ENCODE results near the gene ZNF212.

ZNF212 gene

GRCh38 chr7:149216402-149216801 lies 23.0 kb upstream of the ZNF212 start:
- no peaks in the 10 kb centered on the region for H3K9me3 ChIP-seq
- H3K4me3 ChIP-seq (ENCODE audit: low read depth in 1 of 2, low read length in 1 of 2): no peak overlapping the region
- H3K36me3 ChIP-seq: peaks cover 100% of the 10 kb centered on the region
- no peaks in the 10 kb centered on the region for H3K4me1 ChIP-seq (ENCODE audit: control insufficient read depth in 1 of 2, insufficient read depth in 1 of 2, low read depth in 1 of 2, low read length in 1 of 2)
- no peaks in the 10 kb centered on the region for H3K27me3 ChIP-seq
- no peak overlapping the region for H3K27ac ChIP-seq
- TF ChIP-seq CTCF (IDR thresholded peaks at IDR 0.05): no peak

DNA sequence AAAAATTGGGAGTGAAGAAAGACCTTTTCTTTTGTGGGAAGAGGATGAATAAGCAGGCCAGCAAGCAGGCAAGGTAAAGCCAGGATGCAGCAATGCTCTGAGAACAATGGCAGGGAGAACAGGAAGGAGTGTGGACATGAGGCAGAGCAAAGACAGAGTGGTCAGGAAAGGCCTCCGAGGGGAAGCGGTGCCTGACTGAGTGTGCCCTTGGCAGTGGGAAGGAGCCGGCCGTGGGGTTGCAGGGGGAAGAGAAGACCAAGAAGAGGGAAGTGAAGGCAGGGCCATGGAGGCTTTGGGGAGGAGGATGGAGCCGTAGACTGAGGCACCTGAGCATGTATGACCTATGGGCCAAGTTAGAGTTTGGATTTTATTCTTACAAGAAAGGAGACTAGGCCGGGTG lies 21.9 kb upstream of the ZNF212 start:
- H3K27me3 ChIP-seq: no peaks in the 10 kb centered on the region
- peaks cover 100% of the 10 kb centered on the region for H3K36me3 ChIP-seq
- no peak for TF ChIP-seq CTCF (IDR thresholded peaks at IDR 0.05)
- H3K4me1 ChIP-seq (ENCODE audit: control insufficient read depth in 1 of 2, insufficient read depth in 1 of 2, low read depth in 1 of 2, low read length in 1 of 2): no peaks in the 10 kb centered on the region
- no peaks in the 10 kb centered on the region for H3K9me3 ChIP-seq
- H3K4me3 ChIP-seq (ENCODE audit: low read depth in 1 of 2, low read length in 1 of 2): no peak overlapping the region
- no peak overlapping the region for H3K27ac ChIP-seq

DNA sequence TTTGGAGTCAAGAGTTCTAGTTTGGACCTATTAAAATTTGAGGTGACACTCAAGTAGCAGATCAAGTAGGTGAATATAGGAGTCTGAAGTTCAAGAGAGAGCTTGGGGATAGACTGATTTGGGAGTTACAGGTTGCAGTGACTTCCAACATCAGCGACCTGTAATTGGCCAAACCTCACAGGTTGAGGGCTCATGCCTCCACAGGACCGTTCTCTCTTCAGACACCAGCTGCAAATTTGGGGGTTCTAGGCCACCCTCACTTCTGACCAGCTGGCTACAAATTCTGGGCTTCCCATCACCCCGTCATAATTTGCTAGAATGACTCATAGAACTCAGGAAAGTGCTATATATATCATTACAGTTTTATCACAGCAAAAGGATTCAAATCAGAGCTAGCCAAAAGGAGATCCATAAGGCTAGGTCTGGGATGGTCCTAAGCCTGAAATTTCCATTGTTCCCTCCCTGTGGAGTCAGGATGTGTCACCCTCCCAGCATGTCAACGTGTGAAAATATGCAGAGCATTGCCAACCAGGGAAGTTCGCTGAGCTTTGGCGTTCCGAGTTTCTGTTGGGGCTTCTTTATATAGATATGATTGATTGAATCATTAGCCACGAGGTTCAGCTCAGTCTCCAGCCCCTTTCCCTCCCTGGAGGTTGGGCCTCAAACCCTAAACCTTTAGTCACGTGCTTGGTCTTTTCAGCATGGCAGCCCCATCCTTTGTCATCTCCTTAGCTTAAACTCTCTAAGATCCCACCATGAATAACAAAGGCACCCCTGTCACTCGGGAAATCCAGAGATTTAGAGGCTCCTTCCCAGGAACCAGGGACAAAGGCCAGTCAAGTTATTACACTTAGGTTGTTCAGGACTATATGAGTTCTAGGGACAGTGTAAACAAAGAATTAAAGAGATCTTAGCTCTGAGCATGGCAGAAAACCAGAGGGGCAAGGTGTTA lies 20.7 kb upstream of the ZNF212 start:
- no peak for TF ChIP-seq CTCF (IDR thresholded peaks at IDR 0.05)
- H3K27me3 ChIP-seq: no peaks in the 10 kb centered on the region
- peaks cover 100% of the 10 kb centered on the region for H3K36me3 ChIP-seq

GRCh38 chr7:149220534-149220933 lies 18.9 kb upstream of the ZNF212 start:
- Histone ChIP-seq H3K27ac (no peak overlapping the region), H3K36me3 (peaks cover 100% of the 10 kb centered on the region), H3K4me3 (ENCODE audit: low read depth in 1 of 2, low read length in 1 of 2) (no peak overlapping the region), H3K9me3 (no peaks in the 10 kb centered on the region), H3K4me1 (ENCODE audit: control insufficient read depth in 1 of 2, insufficient read depth in 1 of 2, low read depth in 1 of 2, low read length in 1 of 2) (no peaks in the 10 kb centered on the region), H3K27me3 (no peaks in the 10 kb centered on the region)
- TF ChIP-seq CTCF (IDR thresholded peaks at IDR 0.05): no peak

More for the DNA sequence above, 20.7 kb upstream of the ZNF212 start:
- H3K9me3 ChIP-seq: no peaks in the 10 kb centered on the region
- no peak overlapping the region for H3K27ac ChIP-seq
- no peak overlapping the region for H3K4me3 ChIP-seq (ENCODE audit: low read depth in 1 of 2, low read length in 1 of 2)
- H3K4me1 ChIP-seq (ENCODE audit: control insufficient read depth in 1 of 2, insufficient read depth in 1 of 2, low read depth in 1 of 2, low read length in 1 of 2): no peaks in the 10 kb centered on the region

DNA sequence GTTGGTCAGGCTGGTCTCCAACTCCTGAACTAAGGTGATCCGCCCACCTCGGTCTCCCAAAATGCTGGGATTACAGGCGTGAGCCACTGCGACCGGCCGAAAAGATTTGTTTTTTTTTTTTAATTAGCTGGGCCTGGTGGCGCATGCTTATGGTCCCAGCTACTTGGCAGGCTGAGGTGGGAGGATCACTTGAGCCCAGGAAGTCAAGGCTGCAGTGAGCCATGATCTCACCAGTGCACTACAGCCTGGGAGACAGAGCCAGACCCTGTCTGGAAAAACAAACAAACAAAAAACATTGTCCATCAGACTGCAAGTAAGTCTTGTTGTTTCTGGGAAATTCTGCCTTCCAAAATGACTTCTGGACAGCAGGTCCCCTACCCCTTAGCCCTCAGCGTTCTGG lies 16.3 kb upstream of the ZNF212 start:
- TF ChIP-seq CTCF (IDR thresholded peaks at IDR 0.05): no peak
- Histone ChIP-seq H3K27me3 (no peaks in the 10 kb centered on the region), H3K4me1 (ENCODE audit: control insufficient read depth in 1 of 2, insufficient read depth in 1 of 2, low read depth in 1 of 2, low read length in 1 of 2) (peaks cover 7 to 8% of the 10 kb centered on the region in 2 experiments), H3K4me3 (ENCODE audit: low read depth in 1 of 2, low read length in 1 of 2) (no peak overlapping the region), H3K36me3 (peaks cover 88% of the 10 kb centered on the region), H3K9me3 (no peaks in the 10 kb centered on the region), H3K27ac (no peak overlapping the region)
